ENCODE data around the gene EMC9. TPM values are rescaled to one million over a fixed set of nuclear protein-coding genes. Genes with fewer than 3 reads are reported as not detected.

The EMC9 gene
- total RNA-seq, 1 donor from 2014 or later = 14.5 TPM

DNA sequence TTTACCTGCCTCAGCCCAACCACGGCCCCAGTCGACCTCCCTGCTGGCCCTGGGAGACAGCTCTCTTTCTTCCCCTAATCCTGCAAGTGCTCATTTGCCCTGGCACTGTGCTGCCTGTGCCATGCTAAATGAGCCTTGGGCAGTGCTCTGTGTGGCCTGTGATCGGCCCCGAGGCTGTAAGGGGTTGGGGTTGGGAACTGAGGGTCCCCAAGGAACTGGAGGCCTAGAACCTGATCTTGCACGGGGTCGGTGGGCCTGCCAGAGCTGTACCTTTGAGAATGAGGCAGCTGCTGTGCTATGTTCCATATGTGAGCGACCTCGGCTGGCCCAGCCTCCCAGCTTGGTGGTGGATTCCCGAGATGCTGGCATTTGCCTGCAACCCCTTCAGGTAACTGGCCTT lies 8.7 kb upstream of the EMC9 start:
- no peak for DNase-seq
- H3K9me3 ChIP-seq (replicated peaks) = no peaks in the 10 kb centered on the region

DNA sequence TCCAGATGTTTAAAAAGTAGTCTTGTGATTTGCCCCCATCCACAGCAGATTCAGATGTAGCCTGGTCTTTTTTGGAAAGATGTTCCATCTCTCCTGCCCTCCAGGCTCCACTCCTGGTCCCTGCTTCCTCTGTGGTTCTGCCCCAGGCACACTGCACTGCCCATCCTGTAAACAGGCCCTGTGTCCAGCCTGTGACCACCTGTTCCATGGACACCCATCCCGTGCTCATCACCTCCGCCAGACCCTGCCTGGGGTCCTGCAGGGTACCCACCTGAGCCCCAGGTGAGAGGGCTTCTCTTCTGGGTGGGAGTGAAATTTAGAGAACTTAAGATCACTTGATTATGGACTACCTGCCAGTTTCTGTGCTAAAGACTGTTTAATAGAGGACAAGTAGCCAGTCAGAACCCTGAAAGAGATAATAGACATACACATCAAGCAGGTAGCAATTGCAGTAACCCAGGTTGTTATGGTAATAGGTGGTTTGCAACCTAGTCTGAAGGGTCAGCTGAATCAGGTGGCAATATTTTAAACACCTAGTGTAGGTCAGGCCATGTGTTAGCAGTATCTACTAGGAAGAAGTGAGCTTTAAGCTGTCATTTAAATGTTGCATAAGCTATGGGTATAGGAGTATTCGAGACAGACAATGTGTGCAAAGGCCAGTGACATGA lies 8.0 kb upstream of the EMC9 start:
- peaks cover 49% of the 10 kb centered on the region for H3K4me1 ChIP-seq
- TF ChIP-seq, protein P1, sequence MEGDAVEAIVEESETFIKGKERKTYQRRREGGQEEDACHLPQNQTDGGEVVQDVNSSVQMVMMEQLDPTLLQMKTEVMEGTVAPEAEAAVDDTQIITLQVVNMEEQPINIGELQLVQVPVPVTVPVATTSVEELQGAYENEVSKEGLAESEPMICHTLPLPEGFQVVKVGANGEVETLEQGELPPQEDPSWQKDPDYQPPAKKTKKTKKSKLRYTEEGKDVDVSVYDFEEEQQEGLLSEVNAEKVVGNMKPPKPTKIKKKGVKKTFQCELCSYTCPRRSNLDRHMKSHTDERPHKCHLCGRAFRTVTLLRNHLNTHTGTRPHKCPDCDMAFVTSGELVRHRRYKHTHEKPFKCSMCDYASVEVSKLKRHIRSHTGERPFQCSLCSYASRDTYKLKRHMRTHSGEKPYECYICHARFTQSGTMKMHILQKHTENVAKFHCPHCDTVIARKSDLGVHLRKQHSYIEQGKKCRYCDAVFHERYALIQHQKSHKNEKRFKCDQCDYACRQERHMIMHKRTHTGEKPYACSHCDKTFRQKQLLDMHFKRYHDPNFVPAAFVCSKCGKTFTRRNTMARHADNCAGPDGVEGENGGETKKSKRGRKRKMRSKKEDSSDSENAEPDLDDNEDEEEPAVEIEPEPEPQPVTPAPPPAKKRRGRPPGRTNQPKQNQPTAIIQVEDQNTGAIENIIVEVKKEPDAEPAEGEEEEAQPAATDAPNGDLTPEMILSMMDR (IDR thresholded peaks at IDR 0.05; ENCODE audit: borderline replicate concordance) = no peak
- H3K27ac ChIP-seq (replicated peaks) = no peak overlapping the region
- peaks cover 60% of the 10 kb centered on the region for H3K36me3 ChIP-seq
- intact Hi-C loops (cut with micrococcal nuclease) = no loop called here
- DNase-seq = no peak
- H3K4me3 ChIP-seq = no peak overlapping the region
- H3K27me3 ChIP-seq (ENCODE audit: low read depth) = no peaks in the 10 kb centered on the region
- no peaks in the 10 kb centered on the region for H3K9me3 ChIP-seq (replicated peaks)

More for the DNA sequence above, 8.7 kb upstream of the EMC9 start:
- Histone ChIP-seq H3K4me1 (peaks cover 46% of the 10 kb centered on the region), H3K36me3 (peaks cover 66% of the 10 kb centered on the region), H3K27ac (replicated peaks) (no peak overlapping the region), H3K4me3 (no peak overlapping the region), H3K27me3 (ENCODE audit: low read depth) (no peaks in the 10 kb centered on the region)
- intact Hi-C loops (cut with micrococcal nuclease) = no loop called here
- TF ChIP-seq, protein P1 (IDR thresholded peaks at IDR 0.05; ENCODE audit: borderline replicate concordance) = no peak

DNA sequence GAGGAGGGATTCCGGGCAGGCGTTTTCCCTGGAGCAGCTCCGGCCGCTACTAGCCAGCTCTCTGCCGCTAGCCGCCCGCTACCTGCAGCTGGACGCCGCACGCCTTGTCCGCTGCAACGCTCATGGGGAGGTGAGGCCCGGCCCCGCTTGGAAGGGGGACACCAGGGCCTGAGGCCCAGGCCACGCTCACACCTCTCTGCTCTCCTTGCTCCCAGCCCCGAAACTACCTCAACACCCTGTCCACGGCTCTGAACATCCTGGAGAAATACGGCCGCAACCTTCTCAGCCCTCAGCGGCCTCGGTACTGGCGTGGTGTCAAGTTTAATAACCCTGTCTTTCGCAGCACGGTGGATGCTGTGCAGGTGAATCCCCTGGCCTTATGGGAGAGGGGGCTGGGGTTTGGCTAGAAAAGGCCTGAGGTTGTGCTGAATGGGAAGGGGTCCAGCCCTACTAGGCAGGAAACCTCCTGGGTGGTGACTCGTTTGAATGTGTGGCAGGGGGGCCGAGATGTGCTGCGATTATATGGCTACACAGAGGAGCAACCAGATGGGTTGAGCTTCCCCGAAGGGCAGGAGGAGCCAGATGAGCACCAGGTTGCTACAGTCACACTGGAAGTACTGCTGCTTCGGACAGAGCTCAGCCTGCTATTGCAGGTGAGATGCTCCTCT lies 6.5 kb upstream of the EMC9 start:
- Histone ChIP-seq H3K4me1 (peaks cover 52% of the 10 kb centered on the region), H3K27ac (replicated peaks) (peak overlapping the region; percentile 98), H3K9me3 (replicated peaks) (no peaks in the 10 kb centered on the region), H3K27me3 (ENCODE audit: low read depth) (no peaks in the 10 kb centered on the region), H3K4me3 (peak overlapping the region; percentile 99), H3K36me3 (peaks cover 59% of the 10 kb centered on the region)
- DNase-seq = no peak
- TF ChIP-seq, protein P1 (IDR thresholded peaks at IDR 0.05; ENCODE audit: borderline replicate concordance) = no peak
- intact Hi-C loops (cut with micrococcal nuclease) = no loop called here

DNA sequence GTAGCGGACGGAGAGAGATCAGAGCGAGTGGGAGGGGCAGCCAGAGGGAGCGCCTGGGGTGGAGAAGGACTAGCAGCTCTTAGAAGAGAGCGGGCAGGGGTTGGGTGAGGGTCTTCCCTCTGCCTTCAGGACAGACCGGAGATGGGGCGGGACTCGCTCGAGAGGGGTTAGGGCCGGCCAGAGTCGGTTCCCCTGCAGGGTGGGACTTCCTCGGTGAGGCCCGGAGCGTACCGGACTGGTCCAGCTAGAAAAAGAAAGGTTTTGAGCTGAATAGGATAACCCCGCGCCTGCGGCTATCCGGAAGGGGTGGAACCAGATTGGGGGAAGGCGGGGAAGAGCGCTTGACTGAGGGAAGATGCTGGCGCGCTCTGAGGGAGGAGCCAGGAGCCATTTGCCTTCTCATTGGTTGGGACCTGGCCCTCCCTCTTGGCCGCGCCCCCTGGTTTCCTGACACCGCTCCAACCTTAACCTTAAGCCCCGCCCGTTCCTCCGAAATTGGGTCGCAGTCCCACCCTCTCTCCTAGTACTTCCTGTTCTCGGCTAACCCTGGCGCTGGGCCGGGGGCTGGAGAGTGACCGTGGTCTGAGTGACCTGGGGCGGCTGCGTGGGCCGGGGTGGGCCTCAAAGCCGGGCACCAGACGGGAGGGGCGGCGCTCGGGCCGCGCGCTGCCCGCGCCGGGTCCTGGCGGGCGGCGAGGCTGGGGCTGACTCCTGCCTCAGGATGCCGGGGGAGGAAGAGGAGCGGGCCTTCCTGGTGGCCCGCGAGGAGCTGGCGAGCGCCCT lies 5.8 kb upstream of the EMC9 start, which contains the start of gene RNF31:
Gene RNF31 (plus strand): TSS at position 521 of the 783 bp plus-strand sequence. CDS start 201 bp downstream, at position 722.
- H3K9me3 ChIP-seq (replicated peaks) = no peaks in the 10 kb centered on the region
- H3K4me1 ChIP-seq = peaks cover 56% of the 10 kb centered on the region
- peak within 1 kb of the TSS; percentile 99 for H3K4me3 ChIP-seq
- no peaks in the 10 kb centered on the region for H3K27me3 ChIP-seq (ENCODE audit: low read depth)
- DNase-seq = peak; percentile 99
- TF ChIP-seq, protein P1 (IDR thresholded peaks at IDR 0.05; ENCODE audit: borderline replicate concordance) = no peak
- H3K36me3 ChIP-seq = peaks cover 51% of the 10 kb centered on the region
- peak within 1 kb of the TSS; percentile 98 for H3K27ac ChIP-seq (replicated peaks)
- intact Hi-C loops (cut with micrococcal nuclease) = no loop called here

DNA sequence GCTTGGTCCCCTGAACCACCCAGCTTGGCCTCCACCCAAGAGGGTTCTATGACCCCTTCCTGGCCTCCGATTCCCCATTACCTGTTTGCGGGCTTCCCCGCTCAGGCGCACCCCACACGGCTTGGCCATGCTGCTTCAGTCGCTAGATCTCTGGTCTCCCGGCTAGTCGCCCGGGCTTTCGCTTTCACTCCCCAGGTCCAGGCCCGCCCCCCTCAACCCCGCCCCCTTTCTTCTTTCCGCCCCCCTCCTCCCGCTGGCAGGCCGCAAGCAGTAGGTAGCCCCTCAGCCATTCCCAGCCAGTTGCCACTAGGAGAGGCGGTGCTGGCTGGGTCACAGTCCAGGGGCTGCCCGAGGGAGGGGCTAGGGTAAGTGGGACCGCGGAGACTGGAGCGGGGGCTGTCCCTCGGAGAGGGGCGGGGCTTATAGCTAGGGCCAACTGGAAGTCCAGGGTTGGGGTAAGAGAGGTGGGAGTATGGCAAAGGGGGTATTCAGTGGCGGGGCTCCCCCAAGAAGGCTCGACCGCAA lies 5.1 kb upstream of the EMC9 start, which contains the start of gene PSME2:
Gene PSME2 (minus strand): TSS at position 158 of the 525 bp plus-strand sequence. CDS start 29 bp downstream, at position 129.
- Histone ChIP-seq H3K27me3 (ENCODE audit: low read depth) (no peaks in the 10 kb centered on the region), H3K27ac (replicated peaks) (peak within 1 kb of the TSS; percentile 98), H3K36me3 (peaks cover 45% of the 10 kb centered on the region), H3K4me3 (peak within 1 kb of the TSS; percentile 99), H3K9me3 (replicated peaks) (no peaks in the 10 kb centered on the region), H3K4me1 (peaks cover 61% of the 10 kb centered on the region)
- peak; percentile 93 for DNase-seq
- intact Hi-C loops (cut with micrococcal nuclease) = no loop called here
- TF ChIP-seq, protein P1 (IDR thresholded peaks at IDR 0.05; ENCODE audit: borderline replicate concordance) = no peak
